Measurements from ENCODE around the gene POP7. TPM values are rescaled to one million over a fixed set of nuclear protein-coding genes. Genes with fewer than 3 reads are reported as not detected.

Gene POP7
- total RNA-seq, 1 donor from 2014 or later, result 28.1 TPM

GRCh38 chr7:100726996-100727761 is 21.3 kb downstream of the POP7 start:
- no peak for DNase-seq

GRCh38 chr7:100728196-100728595 is 22.3 kb downstream of the POP7 start:
- no peak for DNase-seq

- no peak for DNase-seq
These were observed 24.3 kb downstream of the POP7 start for GRCh38 chr7:100730136-100730800.

GRCh38 chr7:100731937-100732636 is 26.2 kb downstream of the POP7 start:
- no peak for DNase-seq

GRCh38 chr7:100735730-100736129 is 29.8 kb downstream of the POP7 start:
- no peak for DNase-seq

- DNase-seq, result no peak
These were observed 30.8 kb downstream of the POP7 start for GRCh38 chr7:100736671-100737070.

- DNase-seq, result no peak
These were observed 34.0 kb downstream of the POP7 start for GRCh38 chr7:100739934-100740333.

GRCh38 chr7:100744605-100745004 is 38.7 kb downstream of the POP7 start:
- DNase-seq, result no peak

- peak; percentile 62 for DNase-seq
These were observed 39.3 kb downstream of the POP7 start for GRCh38 chr7:100745184-100745583.

- DNase-seq, result no peak
These were observed 47.1 kb downstream of the POP7 start for GRCh38 chr7:100752994-100753393.

- no peak for DNase-seq
These were observed 47.8 kb downstream of the POP7 start for GRCh38 chr7:100753750-100754149.

Other genes starting within 250 kb of the POP7 start
- 0.34 and 0.93 TPM in 2 replicates for gene SPACDR, start 241.9 kb upstream of the POP7 start, total RNA-seq
- 32.3 and 44.2 TPM in 2 replicates for gene TSC22D4, start 226.9 kb upstream of the POP7 start, total RNA-seq
- 4.3 and 5.4 TPM in 2 replicates for gene NYAP1, start 222.2 kb upstream of the POP7 start, total RNA-seq
- gene AGFG2, start 166.9 kb upstream of the POP7 start, total RNA-seq, result 49.5 and 62.2 TPM in 2 replicates
- gene SAP25, start 132.2 kb upstream of the POP7 start, total RNA-seq, result not detected in 2 replicates
- gene LRCH4, start 120.0 kb upstream of the POP7 start, total RNA-seq, result 12.1 and 20.3 TPM in 2 replicates
- 0.60 TPM in 1 of 2 replicates, not detected in the other for gene FBXO24, start 119.8 kb upstream of the POP7 start, total RNA-seq
- gene PCOLCE, start 103.8 kb upstream of the POP7 start, total RNA-seq, result 0.51 and 0.56 TPM in 2 replicates
- gene MOSPD3, start 93.6 kb upstream of the POP7 start, total RNA-seq, result 4.9 and 10.3 TPM in 2 replicates
- 0.68 and 0.70 TPM in 2 replicates for gene TFR2, start 64.6 kb upstream of the POP7 start, total RNA-seq
- gene ACTL6B, start 49.7 kb upstream of the POP7 start, total RNA-seq, result not detected in 2 replicates
- 85.4 and 154 TPM in 2 replicates for gene GNB2, start 32.4 kb upstream of the POP7 start, total RNA-seq
- gene GIGYF1, start 11.9 kb upstream of the POP7 start, total RNA-seq, result 18.0 and 20.8 TPM in 2 replicates
- gene EPO, start 14.3 kb downstream of the POP7 start, total RNA-seq, result not detected in 2 replicates
- not detected in 2 replicates for gene ZAN, start 27.5 kb downstream of the POP7 start, total RNA-seq
- 415 and 590 TPM in 2 replicates for gene EPHB4, start 121.4 kb downstream of the POP7 start, total RNA-seq
- gene SLC12A9, start 146.6 kb downstream of the POP7 start, total RNA-seq, result 37.1 and 39.9 TPM in 2 replicates
- 43.6 and 61.4 TPM in 2 replicates for gene TRIP6, start 161.3 kb downstream of the POP7 start, total RNA-seq
- 43.9 and 53.9 TPM in 2 replicates for gene SRRT, start 169.0 kb downstream of the POP7 start, total RNA-seq
- 2.2 and 2.9 TPM in 2 replicates for gene UFSP1, start 183.6 kb downstream of the POP7 start, total RNA-seq
- gene ACHE, start 189.8 kb downstream of the POP7 start, total RNA-seq, result 1.2 and 4.9 TPM in 2 replicates
- 0.19 TPM in 1 of 2 replicates, not detected in the other for gene MUC3A, start 243.4 kb downstream of the POP7 start, total RNA-seq

Data from dermis blood vessel endothelial cell (primary cell).